GM23248 (cell line): ENCODE data around the gene NUDT16L1.

ENCODE experiments used
- EZH2 ChIP-seq: fragments of 200-600 bp; sonication (generic); IDR thresholded peaks from 2 replicates; pipeline ENCODE4 v1.6.1; 2018; ENCODE audit warnings: antibody characterized with exemption, mild to moderate bottlenecking; ENCODE audit not compliant: insufficient read depth, poor library complexity, severe bottlenecking
- EZH2phosphoT487 ChIP-seq: fragments of 200-600 bp; sonication (generic); IDR thresholded peaks from 2 replicates; pipeline ENCODE4 v1.6.1; 2018; ENCODE audit warnings: antibody characterized with exemption, moderate library complexity, mild to moderate bottlenecking, low read depth; ENCODE audit not compliant: insufficient read depth

DNA sequence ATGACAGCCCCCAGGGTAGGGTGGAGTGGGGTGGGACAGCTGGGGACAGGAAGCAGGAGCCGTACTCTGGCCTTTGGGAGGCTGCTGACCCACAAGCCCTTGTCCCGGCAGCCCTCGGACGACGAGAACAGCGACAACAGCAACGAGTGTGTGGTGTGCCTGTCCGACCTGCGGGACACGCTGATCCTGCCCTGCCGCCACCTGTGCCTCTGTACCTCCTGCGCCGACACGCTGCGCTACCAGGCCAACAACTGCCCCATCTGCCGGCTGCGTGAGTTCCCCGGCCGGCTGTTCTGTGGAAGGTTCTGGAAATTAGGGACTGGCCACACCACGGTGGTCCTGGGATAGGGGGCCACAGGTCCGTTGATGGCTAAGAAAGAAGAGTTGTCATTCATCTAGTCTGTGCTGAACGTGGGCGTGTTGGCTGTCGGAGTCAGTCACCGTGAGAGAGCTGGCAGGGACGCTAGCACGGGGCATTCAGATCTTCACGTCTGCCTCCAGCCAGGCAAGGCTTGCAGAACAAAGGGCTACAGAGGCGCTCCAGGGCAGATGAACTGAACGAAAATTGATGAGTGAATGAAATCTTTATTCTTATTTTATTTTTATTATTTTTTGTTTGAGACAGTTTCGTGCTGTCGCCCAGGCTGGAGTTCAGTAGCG lies 19.8 kb upstream of the NUDT16L1 start:
- TF ChIP-seq EZH2phosphoT487 (no peak), EZH2 (no peak)
